D721Med (cell line): ENCODE data around the gene ZDHHC7.

Source experiments
- DNase-seq: peaks from one replicate; pipeline ENCODE4 v3.0.0; 2011; ENCODE audit warnings: low spot score; ENCODE audit not compliant: insufficient read length
- FAIRE-seq: peaks from 2 replicates; lab custom pipeline; 2011; peaks lifted over from hg19 to GRCh38; lab: Jason Lieb, UNC
- TF ChIP-seq, protein P1 (sequence below): IDR thresholded peaks from 2 replicates; pipeline ENCODE4 v1.5.1; 2012; ENCODE audit warnings: mild to moderate bottlenecking, control low read depth; ENCODE audit not compliant: insufficient read depth; ENCODE audit errors: missing control alignments

The ZDHHC7 gene

DNA sequence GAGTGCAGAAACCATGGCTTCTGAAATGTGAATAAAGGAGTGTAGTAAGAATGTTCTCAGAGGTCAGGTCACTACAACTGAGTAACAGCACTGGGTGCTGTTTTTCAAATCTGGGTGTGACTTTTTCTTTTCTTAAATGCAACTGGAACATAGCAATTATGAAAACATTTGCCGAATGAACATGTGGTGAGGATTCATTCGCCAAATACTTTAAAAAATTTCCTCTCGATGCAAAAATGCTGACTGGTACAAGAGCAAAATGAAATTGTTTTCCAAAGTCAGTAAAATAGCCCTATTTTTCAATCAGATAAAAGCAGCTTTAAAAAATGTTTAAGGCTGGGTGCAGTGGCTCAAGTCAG lies 18.6 kb downstream of the ZDHHC7 start:
- DNase-seq (no peak), FAIRE-seq (no peak)
- TF ChIP-seq, protein P1, sequence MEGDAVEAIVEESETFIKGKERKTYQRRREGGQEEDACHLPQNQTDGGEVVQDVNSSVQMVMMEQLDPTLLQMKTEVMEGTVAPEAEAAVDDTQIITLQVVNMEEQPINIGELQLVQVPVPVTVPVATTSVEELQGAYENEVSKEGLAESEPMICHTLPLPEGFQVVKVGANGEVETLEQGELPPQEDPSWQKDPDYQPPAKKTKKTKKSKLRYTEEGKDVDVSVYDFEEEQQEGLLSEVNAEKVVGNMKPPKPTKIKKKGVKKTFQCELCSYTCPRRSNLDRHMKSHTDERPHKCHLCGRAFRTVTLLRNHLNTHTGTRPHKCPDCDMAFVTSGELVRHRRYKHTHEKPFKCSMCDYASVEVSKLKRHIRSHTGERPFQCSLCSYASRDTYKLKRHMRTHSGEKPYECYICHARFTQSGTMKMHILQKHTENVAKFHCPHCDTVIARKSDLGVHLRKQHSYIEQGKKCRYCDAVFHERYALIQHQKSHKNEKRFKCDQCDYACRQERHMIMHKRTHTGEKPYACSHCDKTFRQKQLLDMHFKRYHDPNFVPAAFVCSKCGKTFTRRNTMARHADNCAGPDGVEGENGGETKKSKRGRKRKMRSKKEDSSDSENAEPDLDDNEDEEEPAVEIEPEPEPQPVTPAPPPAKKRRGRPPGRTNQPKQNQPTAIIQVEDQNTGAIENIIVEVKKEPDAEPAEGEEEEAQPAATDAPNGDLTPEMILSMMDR: no peak

DNA sequence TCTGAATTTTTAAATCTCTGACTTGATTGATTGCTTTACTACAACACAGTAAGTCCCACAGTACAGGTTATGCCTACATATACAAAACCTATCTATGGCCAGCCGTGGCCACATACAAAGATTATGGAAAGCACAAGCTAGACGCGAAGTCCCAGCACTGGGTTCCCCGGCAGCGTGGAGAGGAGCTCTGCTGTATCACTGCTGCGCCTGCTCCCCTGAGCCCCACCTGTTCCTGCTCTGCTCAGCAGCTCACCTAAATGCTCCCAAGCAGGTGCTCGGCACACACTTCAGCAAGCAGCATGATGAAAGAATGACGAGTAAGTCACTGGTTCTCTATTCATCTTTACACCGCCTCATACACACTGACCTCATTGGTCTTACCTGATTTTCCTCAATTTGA lies 20.6 kb downstream of the ZDHHC7 start:
- FAIRE-seq (no peak), DNase-seq (no peak)
- TF ChIP-seq, protein P1: no peak

DNA sequence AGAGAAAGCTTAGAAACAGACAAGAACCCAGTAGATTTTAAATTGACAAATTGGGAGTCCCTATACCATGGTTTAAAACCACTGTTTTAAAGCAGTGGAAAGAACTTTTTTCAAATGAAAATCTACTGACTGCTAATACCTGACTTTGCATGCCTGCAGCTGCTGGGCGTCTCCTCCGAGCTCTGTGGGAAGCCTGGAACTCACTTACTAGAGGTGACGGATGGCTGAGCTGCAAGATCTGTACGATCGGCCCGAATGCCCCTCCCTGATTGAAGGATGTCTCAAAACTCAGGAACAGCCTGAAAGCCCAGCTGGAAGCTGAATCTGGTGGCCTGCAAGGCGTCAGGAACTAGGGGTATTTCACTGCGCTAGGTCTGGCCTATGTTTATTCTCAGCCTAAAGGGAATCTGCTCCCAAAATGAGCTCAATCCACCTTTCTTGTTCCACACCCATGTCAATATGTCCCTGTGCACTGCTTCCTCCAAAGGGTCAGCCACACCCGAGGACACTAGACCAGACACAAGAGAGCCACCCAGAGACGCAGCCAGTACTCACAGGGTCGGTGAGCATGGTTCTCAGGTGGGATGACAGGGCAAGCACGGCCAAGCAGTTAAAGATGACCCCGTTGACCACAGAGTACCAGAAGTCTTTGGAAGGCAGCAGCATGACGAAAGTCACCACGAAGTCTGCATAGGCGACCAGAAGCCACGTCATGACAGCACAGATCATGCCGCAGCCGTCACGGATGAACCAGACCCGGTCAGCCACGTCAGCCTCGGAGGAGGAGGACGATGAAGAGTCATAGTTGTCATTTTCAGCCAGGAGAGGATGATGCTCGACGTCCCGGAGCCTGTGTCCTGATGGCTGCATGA lies 21.4 kb downstream of the ZDHHC7 start:
- FAIRE-seq: no peak
- no peak for DNase-seq
- TF ChIP-seq, protein P1: no peak

DNA sequence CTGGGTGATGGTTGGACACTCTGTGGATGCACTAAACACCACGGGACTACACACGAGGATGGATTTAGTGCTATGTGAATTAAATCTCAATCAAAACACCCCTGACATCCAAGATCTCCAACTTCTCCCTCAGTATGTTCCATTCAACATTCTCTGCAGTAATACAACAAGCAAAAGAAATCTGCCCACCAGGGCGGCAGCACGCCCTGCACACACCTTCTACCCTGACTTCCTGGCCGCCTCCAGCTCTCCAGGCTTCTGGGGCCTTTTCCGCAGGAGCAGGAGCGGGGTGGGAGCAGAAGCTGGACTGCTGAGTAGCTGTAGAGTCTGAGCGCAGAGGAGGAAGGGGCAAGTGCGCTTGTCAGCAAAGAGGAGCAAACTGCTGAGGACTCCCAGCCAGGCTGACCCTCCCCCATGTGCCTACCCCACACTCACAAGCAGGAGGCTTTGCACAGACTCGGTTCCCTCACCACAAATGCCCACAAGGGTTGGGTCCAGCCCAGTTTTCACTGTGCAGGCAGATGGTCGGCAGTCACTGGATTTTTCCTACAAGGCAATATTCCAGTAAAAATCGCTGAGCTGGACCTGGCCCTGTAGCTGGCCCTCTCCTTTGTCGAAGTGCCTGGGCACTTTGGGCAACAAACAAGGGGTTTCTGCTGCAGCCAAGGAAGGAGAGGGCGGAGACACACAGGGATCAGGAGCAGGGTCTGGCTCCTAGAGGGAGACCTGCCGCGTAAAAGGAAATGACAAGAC lies 22.8 kb downstream of the ZDHHC7 start:
- DNase-seq (no peak), FAIRE-seq (no peak)
- TF ChIP-seq, protein P1: no peak

DNA sequence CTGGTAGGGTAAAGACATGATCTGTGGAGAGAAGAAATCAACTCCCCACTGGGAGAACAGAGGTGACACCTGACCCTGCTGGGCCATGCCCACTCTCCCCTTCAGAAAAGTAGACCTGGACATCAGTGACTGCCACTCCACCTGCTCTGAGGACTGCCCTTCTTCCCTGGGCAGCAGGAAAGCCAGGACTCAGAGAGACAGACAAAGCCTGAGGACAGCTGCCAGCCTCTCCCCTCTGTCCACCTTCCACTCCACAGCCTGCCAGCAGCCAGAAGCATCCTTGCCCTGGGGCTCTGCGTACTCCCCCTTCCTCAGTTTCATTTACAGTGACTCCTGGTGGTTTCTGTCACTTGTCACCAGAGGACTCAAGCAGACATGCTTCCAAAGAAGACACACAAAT lies 24.5 kb downstream of the ZDHHC7 start:
- DNase-seq (no peak), FAIRE-seq (no peak)
- TF ChIP-seq, protein P1: no peak

DNA sequence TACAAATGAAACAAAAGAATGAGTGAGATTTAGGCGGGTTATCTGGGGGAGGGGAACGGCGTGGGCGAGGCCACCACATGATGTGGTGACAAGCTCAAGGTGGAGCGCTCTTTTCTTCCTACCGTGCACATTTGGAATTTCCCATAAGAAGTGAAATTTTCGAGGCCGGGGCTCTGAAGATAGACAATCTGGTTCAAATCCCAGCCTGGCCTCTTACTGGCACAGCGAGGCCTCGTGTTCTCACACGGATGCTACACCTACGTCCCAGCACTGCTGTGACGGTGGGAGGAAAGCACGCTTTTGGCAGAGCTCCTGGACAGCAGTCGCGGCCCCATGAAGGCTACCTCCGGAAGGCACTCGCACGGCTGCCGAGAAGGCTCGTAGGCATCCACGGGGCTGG lies 25.2 kb downstream of the ZDHHC7 start:
- DNase-seq (no peak), FAIRE-seq (no peak)
- TF ChIP-seq, protein P1: no peak
